Measurements from ENCODE around the gene EVA1A.
A peak's percentile ranks its signal among the peaks of the same experiment; 100 is the strongest.
"Not testable (repeated sequence)": the region's sequence is repeated elsewhere in the genome, so short reads cannot be mapped to it uniquely, and the experiment has no call there.

Gene EVA1A

DNA sequence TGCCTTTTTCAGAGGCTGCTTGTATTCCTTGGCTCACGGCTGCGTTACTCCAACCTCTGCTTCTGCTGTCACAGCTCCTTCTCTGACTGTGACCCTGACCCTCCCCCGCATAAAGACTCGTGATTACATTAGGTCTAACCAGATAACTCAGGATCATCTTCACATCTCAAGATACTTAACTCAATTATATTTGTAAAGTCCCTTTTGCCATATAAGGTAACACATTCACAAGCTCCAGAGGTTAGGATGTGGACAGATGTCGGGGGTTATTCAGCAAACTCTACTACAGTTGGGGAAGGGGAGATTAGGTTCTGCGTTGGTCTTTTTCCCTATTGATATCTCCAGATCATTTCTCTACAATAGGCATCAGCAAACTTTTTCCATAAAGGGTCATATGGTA, 76.9 kb downstream of the EVA1A start:
- no peak for DNase-seq (ENCODE audit: low spot score)

DNA sequence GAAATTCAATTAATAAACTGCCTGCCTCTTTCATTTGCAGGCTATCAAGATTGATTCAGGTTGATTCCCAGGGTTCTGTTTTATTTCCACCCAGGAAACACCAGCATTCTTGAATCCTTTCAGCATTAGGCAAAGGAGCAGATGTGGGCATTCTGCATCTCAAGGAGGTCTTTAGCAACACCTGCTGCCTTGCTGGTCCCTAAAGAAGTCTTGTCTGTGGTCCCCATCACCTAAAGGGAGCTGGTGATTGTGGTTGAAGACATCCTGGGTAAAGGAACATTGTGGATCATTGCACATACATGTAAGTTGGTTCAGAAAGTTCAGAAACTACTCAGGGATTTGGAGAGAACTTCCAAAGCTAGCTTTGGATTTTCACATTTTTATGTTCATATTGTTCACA, 78.3 kb downstream of the EVA1A start:
- DNase-seq (ENCODE audit: low spot score): no peak

DNA sequence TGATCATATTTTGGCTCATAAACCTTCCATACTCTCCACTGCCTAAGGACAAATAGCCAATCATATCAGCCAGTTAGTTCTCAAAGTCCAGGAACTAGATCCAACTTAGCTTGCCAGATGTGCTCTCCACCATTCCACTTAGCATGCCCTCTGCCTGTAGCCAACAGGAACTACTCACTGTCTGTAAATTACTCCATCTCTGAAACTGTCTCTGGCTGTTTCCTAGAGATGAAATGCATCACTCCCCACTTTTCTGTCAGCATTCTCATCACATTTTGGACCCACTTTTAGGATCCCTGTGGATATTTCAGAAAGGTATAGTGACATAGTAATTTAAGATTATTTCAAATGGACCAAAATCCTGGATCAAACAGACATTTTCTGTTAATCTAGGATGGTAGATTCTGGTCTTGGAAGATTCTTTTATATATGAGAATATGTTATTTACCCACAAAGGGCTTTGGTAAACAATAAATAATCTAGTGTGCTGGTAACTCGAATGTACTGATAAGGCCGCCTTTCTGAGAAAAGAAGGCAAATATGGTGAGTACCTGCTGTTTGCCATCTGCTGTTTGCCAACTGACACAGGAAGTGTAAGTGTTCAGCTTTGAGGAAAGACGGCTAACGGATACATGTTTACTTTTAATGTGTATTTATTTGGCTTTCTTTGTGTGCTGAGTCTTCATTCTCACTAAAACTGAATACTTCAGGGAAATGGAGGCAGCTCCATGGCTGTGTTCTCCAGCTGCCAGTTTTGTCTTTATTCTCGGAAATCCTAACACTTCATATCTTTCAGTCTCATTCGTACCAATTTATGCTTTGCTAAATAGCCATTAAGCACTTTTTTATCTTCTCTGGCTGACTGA, 79.5 kb downstream of the EVA1A start:
- peak; percentile 30 for DNase-seq (ENCODE audit: low spot score)

DNA sequence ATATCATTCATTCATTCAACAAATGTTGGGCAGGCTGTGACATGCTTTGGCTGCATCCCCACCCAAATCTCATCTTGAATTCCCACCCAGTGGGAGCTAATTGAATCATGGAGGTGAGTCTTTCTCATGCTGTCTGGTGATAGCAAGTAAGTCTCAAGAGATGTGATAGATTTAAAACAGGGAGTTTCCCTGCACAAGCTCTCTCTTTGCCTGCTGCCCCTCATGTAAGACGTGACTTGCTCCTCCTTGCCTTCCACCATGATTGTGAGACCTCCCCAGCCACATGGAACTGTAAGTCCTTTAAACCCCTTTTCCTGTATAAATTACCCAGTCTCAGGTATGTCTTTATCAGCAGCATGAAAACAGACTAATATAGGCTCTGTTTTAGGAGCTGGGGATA, 83.0 kb downstream of the EVA1A start:
- DNase-seq (ENCODE audit: low spot score): not testable (repeated sequence)

DNA sequence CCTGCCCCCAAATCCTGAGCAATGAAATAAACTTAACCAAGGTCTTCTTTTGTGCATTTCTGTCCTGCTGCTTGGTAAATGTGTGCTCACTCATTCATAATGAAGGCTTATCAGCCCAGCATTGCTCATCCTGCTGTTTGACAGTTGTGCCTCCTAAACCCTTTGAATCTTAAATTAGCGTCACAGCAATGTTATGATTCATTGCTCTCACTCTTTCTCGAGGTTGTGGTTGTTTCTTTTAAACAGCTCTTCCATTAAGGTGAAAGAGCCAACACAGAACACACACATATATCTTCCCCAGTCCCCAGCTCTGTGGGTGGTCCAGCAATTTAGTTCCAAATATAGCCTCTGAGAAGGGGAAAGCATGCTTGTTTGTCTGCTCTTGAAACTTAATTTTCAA, 84.0 kb downstream of the EVA1A start:
- DNase-seq (ENCODE audit: low spot score): no peak

DNA sequence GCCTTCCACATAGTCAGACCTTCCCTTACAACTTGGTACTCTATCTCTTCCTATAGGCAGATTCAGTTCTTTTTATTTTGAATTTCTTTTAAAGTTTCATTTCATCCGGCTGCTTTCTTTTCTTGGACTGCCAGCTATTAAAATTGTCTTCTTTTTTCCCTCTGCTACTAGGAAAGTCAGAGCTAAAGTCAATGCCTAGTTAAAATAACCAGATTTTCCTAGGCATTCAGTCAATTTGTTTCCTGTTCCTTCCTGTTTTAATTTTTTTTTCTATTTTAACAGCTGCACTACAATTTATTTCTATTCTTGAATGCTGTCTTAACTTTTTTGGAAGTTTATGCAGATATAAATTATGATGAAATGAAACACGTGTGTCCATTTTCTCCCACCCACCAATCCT, 84.8 kb downstream of the EVA1A start:
- no peak for DNase-seq (ENCODE audit: low spot score)

DNA sequence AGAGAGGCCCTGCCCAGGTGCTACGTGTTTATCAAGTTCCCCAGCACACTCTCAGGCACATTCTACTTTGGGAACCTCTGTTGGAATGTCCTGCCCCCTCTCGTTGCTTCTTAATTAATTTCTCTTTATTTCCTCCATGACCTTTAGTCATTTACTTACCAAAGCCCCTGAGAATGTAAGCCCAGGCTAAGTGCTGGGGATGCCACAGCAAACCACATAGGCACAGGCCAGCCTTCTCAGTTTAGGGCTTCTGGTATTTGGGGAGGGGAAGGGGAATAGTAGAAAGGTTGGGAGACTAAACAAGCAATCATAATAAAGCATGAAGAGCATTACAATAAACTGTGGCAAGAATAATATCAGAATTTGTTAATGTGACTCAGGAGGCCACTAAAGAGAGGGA, 85.7 kb downstream of the EVA1A start:
- no peak for DNase-seq (ENCODE audit: low spot score)

DNA sequence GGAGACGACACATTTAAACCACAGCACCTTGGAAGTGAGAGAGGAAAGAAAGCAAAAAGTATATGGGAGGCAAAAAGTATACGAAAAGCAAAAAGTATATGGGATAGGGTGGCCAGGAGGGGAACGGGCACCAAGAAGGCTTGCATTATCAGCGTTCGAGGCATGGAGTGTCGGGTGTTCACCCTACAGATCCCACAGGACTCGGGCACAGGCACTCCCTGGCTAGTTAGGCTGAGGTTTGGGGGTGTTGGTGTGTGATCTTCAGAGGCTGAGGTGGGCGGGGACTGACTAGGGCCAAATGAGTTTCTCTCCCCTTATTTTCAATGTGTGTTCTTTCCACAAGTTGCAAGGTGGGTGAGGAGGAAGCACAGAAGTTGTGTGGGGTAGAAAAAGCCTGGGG, 86.6 kb downstream of the EVA1A start:
- DNase-seq (ENCODE audit: low spot score): no peak

DNA sequence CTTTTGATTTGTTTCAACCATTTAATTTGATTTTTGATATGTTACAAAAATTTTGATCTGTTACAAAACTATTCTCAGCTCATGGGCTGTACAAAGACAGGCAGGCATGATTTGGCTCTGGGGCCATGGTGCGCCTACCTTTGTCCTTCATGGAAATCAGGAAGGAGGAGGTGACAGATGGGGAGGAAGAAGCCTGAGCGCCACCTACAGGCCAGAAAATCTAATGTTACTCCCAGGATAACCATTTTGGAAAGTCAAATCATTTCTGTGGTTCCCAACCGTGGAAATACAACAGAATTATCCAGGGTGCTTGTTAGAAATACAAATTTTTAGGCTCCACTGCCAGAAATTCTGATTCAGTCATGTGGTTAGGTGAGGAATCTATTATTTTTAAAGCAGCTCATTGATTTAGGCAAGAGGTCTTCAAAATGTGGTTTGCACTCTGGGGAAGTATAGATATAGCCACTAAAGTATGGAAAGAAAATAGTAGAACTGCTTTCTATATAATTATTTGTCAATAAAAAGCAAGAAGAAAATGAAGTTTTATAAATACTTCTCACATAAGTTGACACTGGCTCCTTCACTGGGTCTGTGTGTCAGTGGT, 93.9 kb downstream of the EVA1A start:
- peak; percentile 73 for DNase-seq (ENCODE audit: low spot score)

DNA sequence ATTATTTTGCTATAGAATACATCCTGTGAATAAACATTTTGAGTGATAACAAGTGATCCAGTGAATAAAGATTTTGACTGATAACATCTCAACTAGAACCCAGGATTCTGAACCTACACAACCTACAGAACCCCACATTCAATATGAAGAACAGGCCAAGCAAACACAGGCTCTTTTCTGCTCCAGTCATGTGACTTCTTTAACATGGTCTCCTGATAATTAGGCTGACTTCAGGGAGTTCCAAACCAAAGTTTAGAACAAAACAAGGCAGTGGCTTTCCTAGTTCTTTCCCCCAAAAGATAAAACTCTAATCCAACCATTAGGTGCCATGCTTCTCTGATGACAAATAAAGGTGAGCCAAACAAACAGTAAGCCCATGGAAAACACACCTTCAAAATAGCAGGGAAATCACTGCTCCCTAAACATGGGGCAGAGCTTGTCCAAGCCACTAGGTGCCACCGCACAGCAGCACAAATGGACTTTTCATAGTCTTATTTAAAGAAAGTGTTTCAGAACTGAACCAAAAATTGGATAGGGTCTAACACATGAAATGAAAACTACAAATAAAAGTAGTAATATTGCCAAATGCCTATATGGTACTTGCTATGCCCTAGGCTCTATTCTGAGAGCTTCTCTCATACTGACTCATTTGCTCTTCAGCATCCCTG, 95.3 kb downstream of the EVA1A start:
- peak; percentile 26 for DNase-seq (ENCODE audit: low spot score)

DNA sequence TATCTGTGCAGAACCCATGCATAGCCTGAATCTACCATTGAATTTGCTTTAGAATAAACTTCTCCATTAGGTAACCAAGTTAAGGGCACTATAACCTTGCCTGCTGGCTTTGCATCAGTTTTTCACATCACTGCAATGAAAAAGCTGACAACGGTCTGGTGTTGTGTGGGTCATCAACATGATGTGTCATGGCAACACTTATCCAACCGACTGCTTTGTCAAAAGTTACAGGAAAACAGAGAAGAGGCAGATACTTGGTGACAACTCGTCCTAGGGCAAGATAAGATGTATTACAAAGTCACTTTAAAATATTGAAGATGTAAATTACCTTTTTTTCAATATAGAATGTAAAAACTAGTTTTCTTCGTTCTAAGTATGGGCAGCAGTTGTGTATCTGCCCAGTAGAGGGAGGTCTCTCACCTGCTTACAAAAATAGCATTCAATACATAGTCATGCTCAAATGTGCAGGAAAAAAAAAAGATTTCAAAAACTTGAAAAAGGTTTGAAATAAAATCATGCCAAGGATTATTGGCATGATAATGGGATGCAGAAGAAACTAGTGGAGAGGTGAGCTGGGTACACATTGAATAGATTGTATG, 96.3 kb downstream of the EVA1A start:
- peak; percentile 36 for DNase-seq (ENCODE audit: low spot score)

DNA sequence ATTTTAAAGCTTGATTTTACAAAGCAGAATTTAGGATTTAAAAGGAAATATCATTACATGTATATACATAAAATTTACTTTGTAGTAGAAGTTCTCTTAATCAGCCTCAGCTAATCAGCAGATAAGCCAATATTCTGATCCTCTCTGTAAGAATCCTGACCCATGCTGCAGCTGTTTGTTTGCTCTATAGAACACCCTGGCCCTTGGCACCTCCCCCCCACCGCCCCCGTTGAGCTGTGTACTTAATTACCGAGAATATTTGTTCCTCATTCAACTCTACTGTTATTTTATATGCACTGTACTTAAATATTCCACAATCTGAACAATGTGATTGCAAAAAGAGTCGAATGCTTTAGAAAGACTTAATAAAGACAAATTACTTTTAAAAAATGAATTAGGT, 98.0 kb downstream of the EVA1A start:
- DNase-seq (ENCODE audit: low spot score): no peak

DNA sequence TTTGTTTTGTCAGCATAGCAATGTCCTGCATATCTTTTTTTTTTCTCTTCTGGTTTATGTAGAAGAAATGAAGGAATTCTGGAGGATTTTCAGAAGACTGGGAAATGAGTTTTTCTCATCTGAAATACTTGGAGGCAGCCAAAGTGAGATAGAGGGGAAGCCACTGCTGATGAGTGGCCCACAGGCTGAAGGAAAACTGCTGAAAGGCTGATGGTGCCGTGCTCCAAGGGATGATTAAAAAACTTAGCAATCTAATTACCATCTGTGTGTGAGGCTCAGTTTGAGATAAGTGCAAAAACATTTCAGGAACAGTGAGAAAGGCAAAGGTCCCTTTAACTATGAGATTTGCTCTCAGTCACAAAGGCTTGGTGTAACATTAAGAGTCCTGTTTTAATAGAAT, 98.5 kb downstream of the EVA1A start:
- no peak for DNase-seq (ENCODE audit: low spot score)

DNA sequence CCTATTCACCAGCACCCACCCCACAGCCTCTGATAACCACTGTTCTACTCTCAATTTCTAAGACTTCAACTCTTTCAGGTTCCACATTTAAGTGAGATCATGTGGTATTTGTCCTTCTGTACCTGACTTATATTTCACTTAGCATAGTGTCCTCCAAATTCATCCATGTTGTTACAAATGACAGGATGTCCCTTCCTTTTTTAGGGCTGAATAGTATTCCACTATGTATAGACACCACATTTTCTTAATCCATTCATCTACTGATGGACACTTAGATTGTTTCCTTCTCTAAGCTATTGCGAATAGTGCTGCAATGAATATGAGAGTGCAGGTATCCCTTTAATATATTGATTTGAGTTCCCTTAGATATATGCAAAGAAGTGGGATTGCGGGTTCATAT, 100.1 kb downstream of the EVA1A start:
- DNase-seq (ENCODE audit: low spot score): no peak

DNA sequence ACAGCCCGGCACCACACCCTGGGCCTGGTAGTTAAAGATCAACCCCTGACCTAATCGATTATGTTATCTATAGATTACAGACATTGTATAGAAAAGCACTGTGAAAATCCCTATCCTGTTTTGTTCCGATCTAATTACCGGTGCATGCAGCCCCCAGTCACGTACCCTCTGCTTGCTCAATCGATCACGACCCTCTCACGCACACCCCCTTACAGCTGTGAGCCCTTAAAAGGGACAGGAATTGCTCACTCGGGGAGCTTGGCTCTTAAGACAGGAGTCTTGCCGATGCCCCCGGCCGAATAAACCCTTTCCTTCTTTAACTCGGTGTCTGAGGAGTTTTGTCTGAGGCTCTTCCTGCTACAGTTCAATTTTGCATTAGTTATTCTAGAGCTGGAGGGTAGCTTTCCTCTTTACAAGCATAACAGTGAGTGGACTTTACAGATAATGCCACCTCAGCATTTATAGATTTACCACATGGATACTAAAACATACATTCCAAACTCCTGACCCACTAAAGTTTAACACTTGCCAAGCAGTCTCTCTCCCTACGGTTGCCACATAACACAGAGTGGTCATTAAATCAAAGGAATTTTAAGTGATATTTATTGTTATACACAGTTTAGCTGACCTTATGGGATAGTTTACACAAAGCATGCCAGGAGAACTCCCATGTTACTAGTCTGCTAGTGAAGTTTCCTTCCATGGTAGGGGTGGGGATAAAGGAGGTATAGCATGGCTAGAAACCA, 101.0 kb downstream of the EVA1A start:
- no peak for DNase-seq (ENCODE audit: low spot score)

DNA sequence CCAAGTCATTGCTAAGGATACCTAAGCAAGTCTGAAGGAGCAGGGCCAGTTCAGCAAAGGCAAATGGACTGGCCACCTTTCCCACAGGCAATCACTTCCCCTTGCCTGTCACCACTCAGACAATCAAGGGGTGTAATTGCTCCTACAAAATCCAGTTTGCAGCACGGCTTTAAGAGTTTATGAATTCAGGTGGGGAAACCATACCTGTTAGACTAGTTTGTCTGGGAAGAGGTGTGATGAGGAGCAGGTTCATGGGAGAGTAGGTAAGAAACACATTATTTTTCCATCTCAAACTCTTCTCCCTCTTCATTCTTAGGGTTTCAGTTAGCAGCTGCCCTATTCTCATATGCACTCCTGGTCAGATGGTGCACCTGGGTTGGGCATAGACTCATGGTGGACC, 102.5 kb downstream of the EVA1A start:
- no peak for DNase-seq (ENCODE audit: low spot score)

DNA sequence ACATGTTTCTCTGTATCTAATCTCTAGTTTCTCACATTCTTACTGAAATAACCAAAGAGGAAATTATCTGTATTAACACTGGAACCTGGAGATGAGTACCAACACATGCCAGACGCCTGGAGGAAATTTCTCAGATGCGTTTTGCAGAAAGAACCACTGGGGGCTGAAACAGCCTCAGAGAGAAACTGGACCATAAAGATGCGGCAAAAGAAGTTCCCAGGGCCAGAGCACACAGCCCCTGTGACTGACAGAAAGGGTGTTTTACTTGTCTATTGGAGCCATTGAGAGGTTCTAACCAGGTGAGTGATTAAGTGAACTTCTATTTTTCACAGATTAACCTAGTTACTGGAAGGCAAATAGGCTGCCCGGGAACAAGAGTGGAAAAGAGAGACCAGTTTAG, 103.9 kb downstream of the EVA1A start:
- DNase-seq (ENCODE audit: low spot score): no peak

DNA sequence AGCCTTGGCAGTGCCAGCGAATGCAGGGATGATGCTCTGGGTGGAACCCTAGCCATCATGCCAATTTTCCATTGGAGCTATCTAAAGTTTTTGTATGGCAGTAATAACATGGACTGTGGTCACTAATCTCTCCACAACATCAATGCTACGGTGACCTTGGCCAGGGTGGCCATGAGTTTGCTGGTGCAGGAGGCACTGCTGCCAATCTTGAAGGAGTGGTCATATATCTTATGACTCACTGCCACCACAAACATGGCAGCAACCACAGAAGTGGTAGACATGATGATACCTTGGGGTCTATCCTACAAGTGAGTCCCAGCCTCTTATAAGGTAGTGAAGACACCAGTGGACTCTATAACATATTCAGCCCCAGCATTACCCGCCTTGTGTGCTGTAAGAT, 104.6 kb downstream of the EVA1A start:
- no peak for DNase-seq (ENCODE audit: low spot score)

DNA sequence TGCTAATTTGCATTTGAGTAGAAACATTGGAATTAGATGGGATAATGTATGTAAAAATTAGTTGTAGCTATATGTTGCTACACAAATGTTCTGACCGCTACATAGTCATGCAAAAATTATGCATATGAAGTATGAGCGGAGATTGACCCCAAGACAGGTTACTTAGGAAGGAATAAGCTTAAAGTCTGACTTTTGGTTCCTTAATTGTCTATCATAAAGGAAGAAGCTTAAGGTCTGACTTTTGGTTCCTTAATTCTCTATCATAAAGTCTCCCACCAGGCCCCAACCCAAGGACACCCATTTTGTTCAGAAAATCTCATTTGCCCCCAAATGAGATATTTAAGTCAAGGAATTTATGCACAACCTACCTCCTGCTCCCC, 106.5 kb downstream of the EVA1A start:
- no peak for DNase-seq (ENCODE audit: low spot score)

DNA sequence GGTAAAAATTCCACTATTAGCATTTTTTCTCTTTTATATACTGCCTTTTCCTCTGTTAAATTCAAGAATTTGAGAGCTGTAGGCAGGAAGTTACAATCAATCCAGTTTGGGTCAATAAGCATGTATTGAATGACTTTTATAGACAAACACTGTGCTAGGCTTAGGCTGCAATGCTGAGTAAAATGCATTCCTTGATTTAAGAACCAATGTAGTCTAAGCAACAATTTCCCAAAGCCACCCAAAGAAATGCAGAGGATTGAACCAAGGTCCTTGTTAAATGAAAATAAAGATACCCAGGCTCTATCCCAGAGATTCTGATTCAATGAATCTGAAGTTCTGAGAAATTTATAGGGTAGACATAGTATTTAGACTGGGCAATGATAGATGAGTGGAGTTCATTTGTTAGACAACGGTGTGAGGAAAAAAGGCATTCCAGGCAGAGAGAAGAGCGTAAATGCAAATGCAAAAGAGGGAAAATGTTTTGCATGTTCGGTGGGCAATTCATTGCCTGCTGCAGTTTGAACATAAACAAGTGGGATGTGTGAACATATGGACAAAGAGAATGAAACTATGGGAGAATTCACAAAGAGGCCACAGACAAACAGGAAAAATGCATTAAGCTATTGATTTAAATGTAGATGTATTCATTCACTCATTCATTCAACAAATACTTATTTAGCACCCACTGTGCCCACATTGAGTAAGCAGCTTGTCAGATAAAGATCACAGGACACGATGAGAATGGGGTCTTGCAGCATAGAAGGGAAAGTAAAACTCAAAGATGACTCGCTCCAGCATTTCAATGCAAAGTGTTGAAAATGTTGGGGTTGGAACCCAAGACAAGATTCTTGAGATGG, 107.1 kb downstream of the EVA1A start:
- DNase-seq (ENCODE audit: low spot score): no peak

DNA sequence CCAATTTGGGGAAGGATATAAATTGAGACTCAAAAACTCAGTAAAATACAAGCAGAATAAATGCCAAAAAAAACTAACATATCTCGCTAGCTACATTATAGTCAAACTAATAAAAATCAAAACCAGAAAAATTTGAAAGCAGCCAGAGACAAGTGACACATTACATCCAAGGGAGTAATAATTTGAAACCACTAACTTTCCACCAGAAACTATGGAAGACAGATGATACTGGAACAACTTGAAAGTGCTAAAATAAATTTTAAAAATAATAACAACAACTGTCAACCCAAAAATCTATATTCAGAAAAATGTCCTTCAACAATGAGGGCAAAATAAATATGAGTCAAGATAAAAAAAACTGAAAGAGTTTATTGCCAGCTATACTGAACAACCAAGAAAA, 110.7 kb downstream of the EVA1A start:
- no peak for DNase-seq (ENCODE audit: low spot score)
